HG03066 (cell line): Measurements from ENCODE around the gene MRFAP1.
"Not testable (repeated sequence)": the region's sequence is repeated elsewhere in the genome, so short reads cannot be mapped to it uniquely, and the experiment has no call there.

Experiments used
- ATAC-seq: cut with Tn5 transposase; IDR thresholded peaks from one replicate; pipeline ENCODE4 v1.9.1; 2021; ENCODE audit warnings: low read depth; ENCODE audit not compliant: unreplicated experiment

MRFAP1 gene

GRCh38 chr4:6609415-6610079 is 30.9 kb upstream of the MRFAP1 start:
- ATAC-seq, result no peak

DNA sequence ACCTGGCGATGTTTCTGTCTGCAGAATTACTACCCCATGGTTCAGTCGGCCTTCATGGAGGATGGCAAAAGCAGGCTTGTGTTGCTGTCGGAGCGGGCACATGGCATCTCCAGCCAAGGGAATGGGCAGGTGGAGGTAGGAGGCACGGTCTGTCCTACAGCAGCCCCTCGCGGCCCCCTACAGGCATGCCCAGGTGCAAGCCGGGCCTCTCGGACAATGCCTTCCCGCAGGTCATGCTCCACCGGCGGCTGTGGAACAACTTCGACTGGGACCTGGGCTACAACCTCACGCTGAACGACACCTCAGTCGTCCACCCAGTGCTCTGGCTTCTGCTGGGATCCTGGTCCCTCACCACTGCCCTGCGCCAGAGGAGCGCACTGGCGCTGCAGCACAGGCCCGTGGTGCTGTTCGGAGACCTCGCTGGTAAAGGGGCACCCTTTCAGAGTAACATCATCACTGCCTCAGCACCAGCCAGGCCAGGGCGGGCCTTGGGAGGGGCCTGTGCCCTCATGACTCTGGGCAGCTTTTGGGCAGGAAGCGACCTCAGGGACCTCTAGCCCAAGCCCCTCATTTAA is 29.5 kb upstream of the MRFAP1 start:
- ATAC-seq, result no peak

DNA sequence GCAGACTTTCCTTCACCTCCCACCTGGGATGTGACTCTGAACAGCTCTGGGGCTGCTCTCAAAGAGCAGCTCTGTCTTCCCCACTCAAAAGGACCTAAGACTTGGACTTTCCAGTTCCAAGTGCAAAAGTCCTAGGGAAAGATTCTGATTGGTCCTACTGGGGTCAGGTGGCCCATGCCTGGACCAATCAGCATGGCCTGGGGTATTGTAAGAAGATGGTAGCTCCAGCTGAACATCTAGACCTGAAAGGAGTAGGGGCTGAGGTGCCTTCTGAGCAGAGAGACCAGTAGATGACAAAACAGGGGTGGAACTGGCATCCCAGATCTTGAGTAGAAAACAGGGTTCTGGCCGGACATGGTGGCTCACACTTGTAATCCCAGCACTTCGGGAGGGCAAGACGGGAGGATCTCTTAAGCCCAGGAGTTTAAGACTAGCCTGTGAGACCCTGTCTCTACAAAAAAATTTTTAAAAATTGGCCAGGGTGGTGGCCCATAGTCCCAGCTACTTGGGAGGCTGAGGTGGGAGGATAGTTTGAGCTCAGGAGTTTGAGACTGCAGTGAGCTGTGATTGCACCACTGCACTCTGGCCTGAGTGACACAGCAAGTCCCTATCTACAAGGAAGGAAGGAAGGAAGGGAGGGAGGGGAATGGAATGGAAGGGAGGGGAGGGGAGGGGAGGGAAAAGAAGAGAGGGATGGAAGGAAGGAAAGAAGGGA is 27.4 kb upstream of the MRFAP1 start:
- ATAC-seq, result no peak

- ATAC-seq, result no peak
Measured at GRCh38 chr4:6613676-6614651, 26.5 kb upstream of the MRFAP1 start.

DNA sequence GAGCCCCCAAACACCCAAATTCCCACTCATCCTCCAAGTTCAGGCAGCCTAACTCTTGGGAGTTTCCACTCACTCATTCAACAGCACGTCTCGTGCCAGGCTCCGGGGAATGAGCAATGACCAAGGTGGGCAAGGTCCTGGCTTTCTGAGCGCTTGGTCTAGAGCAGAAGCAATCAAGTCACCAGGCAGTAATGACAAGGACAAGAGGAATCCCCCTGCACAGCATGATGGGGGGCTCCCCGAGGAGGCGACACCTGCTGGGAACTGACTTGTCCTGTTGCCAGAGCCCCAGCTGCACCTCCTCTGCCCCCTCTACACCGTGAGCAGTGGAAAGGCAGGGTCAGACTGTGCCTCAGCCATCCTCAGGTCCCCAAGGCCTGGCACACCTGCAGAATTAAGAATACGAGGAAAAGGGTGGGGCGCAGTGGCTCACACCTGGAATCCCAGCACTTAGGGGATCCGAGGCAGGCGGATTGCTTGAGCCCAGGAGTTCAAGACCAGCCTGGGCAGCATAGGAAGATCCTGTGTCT is 25.7 kb upstream of the MRFAP1 start:
- no peak for ATAC-seq

GRCh38 chr4:6616087-6616995 is 24.1 kb upstream of the MRFAP1 start:
- no peak for ATAC-seq

- ATAC-seq, result no peak
Measured at GRCh38 chr4:6617246-6617645, 23.2 kb upstream of the MRFAP1 start.

- ATAC-seq, result no peak
Measured at GRCh38 chr4:6618386-6619115, 21.9 kb upstream of the MRFAP1 start.

- no peak for ATAC-seq
Measured at GRCh38 chr4:6619116-6619465, 21.4 kb upstream of the MRFAP1 start.

DNA sequence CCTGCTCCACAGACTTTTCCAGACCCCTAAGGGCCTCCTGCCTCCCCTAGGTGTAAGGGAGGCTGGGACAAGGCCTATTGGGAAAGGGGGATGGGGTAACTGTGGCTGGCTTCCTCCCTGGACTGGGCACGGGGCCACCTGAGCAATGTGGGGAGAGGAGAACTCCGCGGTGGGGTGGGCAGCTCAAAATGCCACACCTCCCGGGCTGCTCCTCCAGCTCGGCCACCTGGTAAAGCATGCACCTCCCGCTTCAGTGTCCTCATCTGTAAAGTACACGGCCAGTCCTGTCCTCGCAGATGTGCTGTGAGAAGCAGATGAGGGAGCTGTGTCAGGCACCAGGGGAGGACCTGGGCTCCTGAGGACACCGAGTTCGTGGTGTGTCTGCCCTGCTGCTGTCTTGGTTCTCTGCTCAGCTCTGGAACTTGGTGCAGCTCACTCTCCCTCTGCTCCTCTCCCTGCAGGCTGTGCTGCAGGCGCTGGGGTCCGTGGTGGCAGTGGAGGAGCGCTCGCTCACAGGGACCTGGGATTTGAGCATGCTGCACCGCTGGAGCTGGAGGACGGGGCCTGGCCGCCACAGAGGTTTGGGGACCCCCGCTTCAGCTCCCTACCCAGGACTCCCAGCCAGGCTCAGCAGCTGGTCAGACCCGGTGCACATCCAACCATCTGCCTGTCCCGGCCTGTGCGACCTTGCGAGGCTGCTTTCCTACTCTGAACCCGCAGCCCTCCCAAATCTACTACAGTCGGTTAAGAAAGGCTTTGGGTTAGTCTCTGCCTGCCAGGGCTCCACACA is 20.8 kb upstream of the MRFAP1 start:
- no peak for ATAC-seq

- no peak for ATAC-seq
Measured at GRCh38 chr4:6620296-6620695, 20.2 kb upstream of the MRFAP1 start.

DNA sequence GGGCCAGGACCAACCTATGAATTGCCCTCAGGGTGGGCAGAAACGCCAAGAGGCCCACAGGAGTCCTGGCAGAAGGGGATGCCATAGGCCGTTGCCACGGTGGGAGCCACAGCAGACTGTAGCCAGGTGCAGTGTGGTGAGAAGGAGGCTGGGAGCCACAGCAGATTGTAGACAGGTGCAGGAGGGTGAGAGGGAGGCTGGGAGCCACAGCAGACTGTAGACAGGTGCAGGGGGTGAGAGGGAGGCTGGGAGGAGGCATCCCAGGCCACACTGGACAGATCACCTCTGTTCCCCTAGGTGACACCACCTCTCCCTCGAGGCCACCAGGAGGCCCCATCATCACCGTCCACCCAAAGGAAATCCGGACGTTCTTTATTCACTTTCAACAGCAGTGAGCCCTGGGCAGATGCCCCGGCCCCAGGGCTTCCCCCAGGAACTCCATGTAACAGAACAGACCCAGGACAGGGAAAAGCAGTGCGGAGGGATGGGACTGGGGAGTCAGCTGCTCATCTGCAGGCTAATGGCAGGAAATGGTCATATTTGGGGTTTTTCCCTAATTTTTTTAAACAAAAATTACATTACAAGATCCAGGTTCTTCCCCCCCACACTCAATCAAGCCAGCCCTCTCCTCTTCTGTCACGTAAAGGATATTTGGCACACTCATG is 19.5 kb upstream of the MRFAP1 start:
- ATAC-seq, result no peak

GRCh38 chr4:6621556-6621927 is 18.9 kb upstream of the MRFAP1 start:
- no peak for ATAC-seq

GRCh38 chr4:6622744-6623143 is 17.7 kb upstream of the MRFAP1 start:
- no peak for ATAC-seq

- ATAC-seq, result no peak
Measured at GRCh38 chr4:6625256-6625655, 15.2 kb upstream of the MRFAP1 start.

GRCh38 chr4:6626066-6626465 is 14.4 kb upstream of the MRFAP1 start:
- ATAC-seq, result no peak

GRCh38 chr4:6627832-6628231 is 12.7 kb upstream of the MRFAP1 start:
- ATAC-seq, result no peak

DNA sequence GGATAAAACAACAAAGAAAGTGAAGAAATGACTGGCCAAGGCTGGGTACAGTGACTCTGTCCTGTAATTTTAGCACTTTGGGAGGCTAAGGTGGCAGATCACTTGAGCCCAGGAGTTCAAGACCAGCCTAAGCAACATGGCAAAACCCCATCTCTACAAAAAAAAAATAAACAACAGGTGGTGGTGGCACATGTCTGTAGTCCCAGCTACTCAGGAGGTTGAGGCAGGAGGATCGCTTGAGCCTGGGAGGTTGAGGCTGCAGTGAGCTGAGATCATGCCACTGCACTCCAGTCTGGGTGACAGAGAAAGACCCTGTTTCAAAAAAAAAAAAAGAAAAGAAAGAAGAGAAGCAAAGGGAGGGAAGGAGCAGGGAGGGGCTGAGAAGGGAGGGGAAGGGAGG is 12.0 kb upstream of the MRFAP1 start:
- ATAC-seq, result not testable (repeated sequence)
